Thyroid gland (tissue), 4 donors: Measurements from ENCODE around the gene CD244. TPM values are rescaled to one million over a fixed set of nuclear protein-coding genes. Genes with fewer than 3 reads are reported as not detected.
"Not testable (repeated sequence)": the region's sequence is repeated elsewhere in the genome, so short reads cannot be mapped to it uniquely, and the experiment has no call there.

Experiments
- DNase-seq, 2 donors: peaks; one replicate each; pipeline ENCODE4 v3.0.0-alpha.2; 2019
- H3K27ac ChIP-seq, 3 donors: fragments of 200-600 bp; sonication (generic); 1 replicate in 2 of 3; 2 replicates in 1 of 3; pipeline ENCODE4 v1.5.1; 2016 to 2019; ENCODE audit warnings: mild to moderate bottlenecking in 1 of 3, moderate library complexity in 1 of 3
- H3K27me3 ChIP-seq: fragments of 200-600 bp; sonication (generic); one replicate; pipeline ENCODE4 v1.5.1; 2019
- H3K36me3 ChIP-seq, 2 donors: fragments of 200-600 bp; sonication (generic); one replicate each; pipeline ENCODE4 v1.5.1; 2016 to 2019
- H3K4me1 ChIP-seq, 2 donors: fragments of 200-600 bp; sonication (generic); one replicate each; pipeline ENCODE4 v1.5.1; 2017 to 2019
- H3K4me3 ChIP-seq, 3 donors: fragments of 200-600 bp; sonication (generic); replicated peaks in 1 of 3; 1 replicate in 2 of 3; 2 replicates in 1 of 3; pipeline ENCODE4 v1.5.1; 2016; ENCODE audit warnings: mild to moderate bottlenecking in 1 of 3
- H3K9me3 ChIP-seq: fragments of 200-600 bp; sonication (generic); one replicate; pipeline ENCODE4 v1.5.1; 2017
- POLR2A ChIP-seq, 2 donors: fragments of 450-650 bp; IDR thresholded peaks; one replicate each; pipeline ENCODE4 v1.6.1; 2017; ENCODE audit warnings: antibody characterized with exemption in 2 of 2, mild to moderate bottlenecking in 2 of 2, moderate library complexity in 1 of 2
- WGBS, 2 donors: methylation state at CpG; one replicate each; pipeline ENCODE4 v1.1.5; 2017; 5-methylcytosine and 5-hydroxymethylcytosine counted together
- intact Hi-C: fragments of 100-400 bp; cut with DNase I; formaldehyde crosslinking; loops from one replicate; pipeline ENCODE4 v1.15.1; 2023
- total RNA-seq, 4 donors: library from RNA; depleted of rRNA; stranded (reverse); fragments of >200 nt; gene quantifications; one replicate each; pipeline ENCODE4 v1.2.3, GENCODE V29; 2016
- TF ChIP-seq, protein P1 (sequence below), 6 experiments: fragments of 200-600 bp in 3 of 6; fragments of 450-650 bp in 3 of 6; sonication (generic) in 3 of 6; IDR thresholded peaks; one replicate each; pipeline ENCODE4 v1.5.1; 2016 to 2019; ENCODE audit warnings: antibody characterized with exemption in 6 of 6, mild to moderate bottlenecking in 2 of 6, inconsistent platforms in 1 of 6, moderate library complexity in 1 of 6

The CD244 gene
- total RNA-seq, 4 donors from 2014 or later = 0.27 TPM; not detected in 3

DNA sequence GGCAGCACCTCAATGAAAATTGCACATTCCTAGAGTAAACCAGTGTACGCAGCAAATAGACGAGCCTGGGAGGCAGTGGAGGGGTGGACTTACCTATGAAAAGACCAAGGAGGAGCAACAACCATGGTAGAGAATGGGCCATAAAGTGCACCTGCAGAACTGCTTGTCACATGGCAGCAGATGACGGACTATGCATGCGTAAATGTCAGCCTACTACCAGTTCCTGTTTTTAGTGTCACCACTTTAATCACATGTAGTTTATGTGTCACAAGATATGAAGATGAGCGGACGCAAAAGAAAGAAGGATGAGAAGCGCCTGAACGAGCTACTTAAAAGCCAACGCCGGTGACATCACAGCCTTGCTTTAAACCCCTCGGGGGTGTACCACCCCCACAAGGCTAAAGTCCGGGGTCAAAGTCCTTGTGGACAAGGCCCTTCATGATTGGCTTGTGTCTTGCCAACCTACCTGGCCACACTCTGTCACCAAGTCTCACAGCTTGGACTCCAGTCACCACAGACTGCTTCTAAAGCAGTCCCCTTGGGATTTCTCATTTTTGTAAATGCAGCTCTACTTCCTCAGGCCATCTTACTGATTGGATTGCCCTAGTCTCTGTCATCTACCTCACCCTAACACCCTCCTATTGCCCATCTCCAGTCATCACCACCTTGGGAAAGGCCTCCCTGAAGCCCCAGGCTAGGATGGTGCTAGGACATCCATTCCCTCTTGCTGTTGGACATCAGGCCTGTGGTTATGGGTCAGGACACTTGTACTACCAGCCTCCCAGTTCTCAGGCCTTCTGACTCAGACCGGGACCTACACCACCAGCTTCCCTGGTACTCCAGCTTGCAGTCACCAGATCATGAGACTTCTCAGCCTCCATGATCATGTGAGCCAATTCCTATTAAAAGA is 72.7 kb downstream of the CD244 start:
- Histone ChIP-seq H3K9me3 (no peaks in the 10 kb centered on the region), H3K27ac (no peak overlapping the region), H3K4me3 (no peak overlapping the region), H3K4me1 (no peaks in the 10 kb centered on the region), H3K36me3 (no peaks in the 10 kb centered on the region), H3K27me3 (no peaks in the 10 kb centered on the region)
- TF ChIP-seq POLR2A (IDR thresholded peaks at IDR 0.05) = no peak
- TF ChIP-seq, protein P1, sequence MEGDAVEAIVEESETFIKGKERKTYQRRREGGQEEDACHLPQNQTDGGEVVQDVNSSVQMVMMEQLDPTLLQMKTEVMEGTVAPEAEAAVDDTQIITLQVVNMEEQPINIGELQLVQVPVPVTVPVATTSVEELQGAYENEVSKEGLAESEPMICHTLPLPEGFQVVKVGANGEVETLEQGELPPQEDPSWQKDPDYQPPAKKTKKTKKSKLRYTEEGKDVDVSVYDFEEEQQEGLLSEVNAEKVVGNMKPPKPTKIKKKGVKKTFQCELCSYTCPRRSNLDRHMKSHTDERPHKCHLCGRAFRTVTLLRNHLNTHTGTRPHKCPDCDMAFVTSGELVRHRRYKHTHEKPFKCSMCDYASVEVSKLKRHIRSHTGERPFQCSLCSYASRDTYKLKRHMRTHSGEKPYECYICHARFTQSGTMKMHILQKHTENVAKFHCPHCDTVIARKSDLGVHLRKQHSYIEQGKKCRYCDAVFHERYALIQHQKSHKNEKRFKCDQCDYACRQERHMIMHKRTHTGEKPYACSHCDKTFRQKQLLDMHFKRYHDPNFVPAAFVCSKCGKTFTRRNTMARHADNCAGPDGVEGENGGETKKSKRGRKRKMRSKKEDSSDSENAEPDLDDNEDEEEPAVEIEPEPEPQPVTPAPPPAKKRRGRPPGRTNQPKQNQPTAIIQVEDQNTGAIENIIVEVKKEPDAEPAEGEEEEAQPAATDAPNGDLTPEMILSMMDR (IDR thresholded peaks at IDR 0.05) = no peak
- intact Hi-C loops = no loop called here
- WGBS, 2 donors = 91 to 93% methylated on average over 13 of the region's 13 CpGs
- DNase-seq = no peak

DNA sequence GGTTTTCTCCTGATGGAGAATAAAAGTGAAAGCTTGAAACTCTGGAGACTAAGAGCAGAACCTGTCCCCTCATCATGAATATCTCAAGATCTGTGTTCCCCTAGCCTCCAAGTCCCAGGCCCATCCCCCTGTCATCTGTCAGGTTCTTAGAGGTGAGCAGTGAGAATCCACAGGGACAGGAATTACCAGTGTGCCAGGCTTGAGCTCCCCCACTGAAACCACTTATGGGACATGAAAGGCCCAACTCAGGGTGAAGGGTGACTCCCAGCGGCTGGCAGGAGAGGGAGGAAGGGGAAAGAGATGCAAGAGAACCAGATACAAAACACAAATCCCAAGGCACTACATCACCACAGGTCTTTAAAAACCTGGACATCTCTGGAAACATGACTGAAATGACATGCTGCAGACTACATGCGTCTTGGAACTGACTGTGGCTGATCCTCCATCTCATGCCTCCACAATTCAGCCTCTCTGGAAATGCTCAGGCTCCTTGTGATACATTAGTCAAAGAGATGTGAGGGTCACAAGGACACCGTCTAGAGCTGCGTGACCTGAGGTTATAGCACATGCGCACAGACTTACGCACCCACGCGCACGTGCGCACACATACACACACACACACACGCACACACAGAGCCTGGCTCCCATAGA is 73.5 kb downstream of the CD244 start:
- 92 to 93% methylated on average over 11 of the region's 11 CpGs for WGBS, 2 donors
- intact Hi-C loops = no loop called here
- Histone ChIP-seq H3K4me3 (no peak overlapping the region), H3K4me1 (no peaks in the 10 kb centered on the region), H3K27ac (no peak overlapping the region), H3K9me3 (no peaks in the 10 kb centered on the region), H3K36me3 (no peaks in the 10 kb centered on the region), H3K27me3 (no peaks in the 10 kb centered on the region)
- TF ChIP-seq, protein P1 (IDR thresholded peaks at IDR 0.05) = no peak
- no peak for TF ChIP-seq POLR2A (IDR thresholded peaks at IDR 0.05)
- no peak for DNase-seq

- DNase-seq, H3K27me3 ChIP-seq, H3K36me3 ChIP-seq, H3K27ac ChIP-seq, H3K9me3 ChIP-seq, H3K4me3 ChIP-seq, intact Hi-C loops: not testable (repeated sequence)
- 90 to 93% methylated on average over 14 to 23 of the region's 25 CpGs for whole genome bisulfite sequencing, 2 donors
- H3K4me1 ChIP-seq = peaks cover 8 to 14% of the 10 kb centered on the region in 2 donors
These were observed 79.5 kb downstream of the CD244 start for GRCh38 chr1:160782988-160783765.

- intact Hi-C loops = no loop called here
- no peak for DNase-seq
- no peaks in the 10 kb centered on the region for H3K9me3 ChIP-seq
- H3K4me3 ChIP-seq = no peak overlapping the region
- peaks cover 8 to 14% of the 10 kb centered on the region in 2 donors for H3K4me1 ChIP-seq
- 77 to 82% methylated on average over 9 of the region's 9 CpGs for WGBS, 2 donors
- H3K36me3 ChIP-seq = no peaks in the 10 kb centered on the region
- H3K27me3 ChIP-seq = no peaks in the 10 kb centered on the region
- TF ChIP-seq POLR2A (IDR thresholded peaks at IDR 0.05) = no peak
- TF ChIP-seq, protein P1 (IDR thresholded peaks at IDR 0.05) = no peak
- peak overlapping the region in 1 of 3 donors; percentile 6 for H3K27ac ChIP-seq
These were observed 80.6 kb downstream of the CD244 start for GRCh38 chr1:160781914-160782689.
